HG02571 (cell line): Measurements from ENCODE around the gene UBE2D4.
"Not testable (repeated sequence)": the region's sequence is repeated elsewhere in the genome, so short reads cannot be mapped to it uniquely, and the experiment has no call there.

Source experiments
- ATAC-seq: cut with Tn5 transposase; IDR thresholded peaks from one replicate; pipeline ENCODE4 v1.9.1; 2021; ENCODE audit warnings: mild to moderate bottlenecking, moderate library complexity; ENCODE audit not compliant: unreplicated experiment

Gene UBE2D4

GRCh38 chr7:43960933-43961332 lies 34.7 kb downstream of the UBE2D4 start:
- ATAC-seq: no peak

GRCh38 chr7:43966392-43966791 lies 40.2 kb downstream of the UBE2D4 start:
- ATAC-seq: not testable (repeated sequence)

- not testable (repeated sequence) for ATAC-seq
Measured at GRCh38 chr7:43968172-43969040, 42.2 kb downstream of the UBE2D4 start.

DNA sequence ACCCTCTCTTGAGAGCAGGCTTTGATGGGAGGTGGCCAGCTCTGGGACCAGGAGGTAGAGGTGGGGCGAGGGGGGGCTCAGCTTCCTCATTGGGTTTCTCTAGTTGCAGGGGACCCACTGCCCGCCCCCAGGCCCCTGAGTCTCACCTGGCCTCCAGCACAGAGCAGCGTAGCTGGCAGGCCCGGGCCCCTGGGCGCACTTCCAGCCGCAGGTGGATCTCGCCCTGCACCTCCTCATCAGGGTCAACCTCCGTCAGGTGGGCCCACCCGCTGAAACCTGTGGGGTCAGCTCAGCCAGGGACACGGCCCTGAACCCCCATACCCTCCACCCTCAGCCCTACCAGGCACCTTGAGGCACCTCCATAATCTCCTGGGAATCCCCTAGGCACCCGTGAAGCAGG lies 43.4 kb downstream of the UBE2D4 start:
- ATAC-seq: not testable (repeated sequence)

DNA sequence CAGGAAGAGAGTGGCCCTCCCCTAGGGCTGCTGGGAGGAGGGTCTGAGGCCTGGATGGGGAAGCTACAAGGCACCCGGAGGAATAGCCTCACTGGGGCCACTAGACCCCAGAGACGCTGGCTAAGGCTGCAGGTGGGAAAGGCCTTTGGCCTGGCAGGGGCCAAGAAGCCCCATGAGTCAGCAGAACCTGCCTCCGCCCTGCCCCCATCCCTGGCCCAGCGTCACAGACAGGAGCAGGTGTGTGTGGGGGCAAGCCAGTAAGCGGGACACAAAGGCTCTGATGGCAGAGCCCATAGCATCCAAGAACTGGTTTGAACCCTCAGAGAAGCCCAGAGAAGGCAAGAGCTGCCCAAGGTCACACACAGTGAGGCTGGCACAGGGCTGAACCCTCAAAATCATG lies 44.5 kb downstream of the UBE2D4 start:
- ATAC-seq: not testable (repeated sequence)

- ATAC-seq: not testable (repeated sequence)
Measured at GRCh38 chr7:43974033-43974573, 47.9 kb downstream of the UBE2D4 start.

GRCh38 chr7:43974725-43975482 lies 48.7 kb downstream of the UBE2D4 start:
- not testable (repeated sequence) for ATAC-seq

GRCh38 chr7:43977525-43977924 lies 51.3 kb downstream of the UBE2D4 start:
- ATAC-seq: no peak

- not testable (repeated sequence) for ATAC-seq
Measured at GRCh38 chr7:43978102-43978501, 51.9 kb downstream of the UBE2D4 start.

- ATAC-seq: not testable (repeated sequence)
Measured at GRCh38 chr7:43982848-43983247, 56.6 kb downstream of the UBE2D4 start.

DNA sequence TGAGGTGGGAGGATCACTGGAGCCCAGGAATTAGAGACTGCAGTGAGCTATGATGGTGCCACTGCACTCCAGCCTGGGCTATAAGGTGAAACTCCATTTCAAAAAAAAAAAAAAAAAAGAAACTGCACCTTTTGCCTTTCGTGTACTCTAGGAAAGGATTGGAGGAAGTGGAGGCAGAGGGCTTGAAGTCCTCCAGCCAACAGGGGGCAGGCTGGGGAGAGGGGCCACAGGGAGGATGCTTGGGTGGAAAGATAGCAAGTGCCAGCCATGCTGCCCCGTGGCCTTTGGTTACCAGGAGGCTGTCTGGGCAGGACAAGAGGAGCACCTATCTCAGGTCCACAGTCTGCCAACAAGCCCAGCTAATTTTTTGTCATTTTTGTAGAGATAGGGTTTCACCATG lies 57.5 kb downstream of the UBE2D4 start:
- ATAC-seq: not testable (repeated sequence)

DNA sequence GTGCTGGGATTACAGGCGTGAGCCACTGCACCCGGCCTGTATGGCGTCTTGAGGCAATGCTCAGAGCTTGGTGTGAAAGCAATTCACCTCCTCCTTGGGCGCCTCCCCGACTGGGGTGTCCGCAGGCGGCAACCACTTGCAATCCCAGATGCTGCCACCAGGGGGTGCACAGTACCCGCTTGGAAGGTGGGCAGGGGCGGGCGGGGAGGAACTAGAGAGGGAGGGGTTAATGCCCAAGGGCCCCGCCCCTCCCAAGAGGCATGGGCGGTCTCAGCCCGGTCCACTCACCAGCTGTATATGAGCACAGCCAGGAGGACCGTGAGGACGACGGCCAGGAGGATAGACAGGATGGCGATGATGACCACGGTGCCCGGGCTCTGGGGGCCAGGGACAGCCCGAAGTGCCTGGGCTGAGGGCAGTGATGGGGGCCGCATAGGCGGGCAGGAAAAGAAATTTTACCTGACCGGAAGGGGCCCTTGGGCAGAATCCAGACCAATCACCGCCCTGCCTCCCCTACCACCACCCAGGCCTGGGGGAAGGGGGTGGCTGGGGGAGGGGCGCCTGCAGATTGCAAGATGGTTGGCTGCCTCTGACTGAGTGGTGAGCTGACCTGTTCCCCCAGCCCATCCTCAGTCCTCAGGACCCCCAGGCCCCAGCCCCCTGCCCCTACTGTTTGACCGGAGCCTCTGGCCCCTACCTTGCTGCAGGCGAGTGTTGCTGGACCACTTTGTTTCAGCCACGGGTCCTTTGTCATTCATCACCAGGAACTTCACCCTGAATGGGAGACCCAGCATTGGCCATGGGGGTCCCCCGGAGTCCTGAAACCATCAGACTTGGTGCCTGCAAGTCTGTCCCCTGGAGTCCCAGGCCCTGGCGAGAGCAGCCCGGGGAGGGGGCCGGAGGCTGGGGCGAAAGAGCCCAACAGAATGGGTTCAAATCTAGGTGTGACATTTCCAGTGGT lies 59.9 kb downstream of the UBE2D4 start:
- peak; percentile 77 for ATAC-seq

DNA sequence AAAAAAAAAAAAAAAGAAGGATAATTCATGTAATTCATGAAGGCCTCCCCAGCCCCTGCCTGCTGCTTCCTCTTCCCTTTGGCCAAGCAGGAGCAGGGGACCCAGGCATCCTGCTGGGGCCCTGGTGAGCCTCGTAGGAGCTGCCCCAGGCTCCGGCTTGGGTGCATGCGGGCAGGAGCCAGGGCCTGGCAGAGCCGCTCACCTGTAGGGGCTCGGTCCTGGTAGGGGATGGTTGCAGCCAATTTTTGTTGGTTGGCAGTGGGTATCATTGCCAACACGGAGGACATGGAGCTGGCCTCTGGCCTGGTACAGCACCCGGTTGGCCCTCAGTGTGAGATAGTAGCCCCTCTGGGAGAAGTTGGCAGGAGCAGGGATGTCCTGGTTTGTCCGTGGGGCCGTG lies 61.2 kb downstream of the UBE2D4 start:
- ATAC-seq: not testable (repeated sequence)

DNA sequence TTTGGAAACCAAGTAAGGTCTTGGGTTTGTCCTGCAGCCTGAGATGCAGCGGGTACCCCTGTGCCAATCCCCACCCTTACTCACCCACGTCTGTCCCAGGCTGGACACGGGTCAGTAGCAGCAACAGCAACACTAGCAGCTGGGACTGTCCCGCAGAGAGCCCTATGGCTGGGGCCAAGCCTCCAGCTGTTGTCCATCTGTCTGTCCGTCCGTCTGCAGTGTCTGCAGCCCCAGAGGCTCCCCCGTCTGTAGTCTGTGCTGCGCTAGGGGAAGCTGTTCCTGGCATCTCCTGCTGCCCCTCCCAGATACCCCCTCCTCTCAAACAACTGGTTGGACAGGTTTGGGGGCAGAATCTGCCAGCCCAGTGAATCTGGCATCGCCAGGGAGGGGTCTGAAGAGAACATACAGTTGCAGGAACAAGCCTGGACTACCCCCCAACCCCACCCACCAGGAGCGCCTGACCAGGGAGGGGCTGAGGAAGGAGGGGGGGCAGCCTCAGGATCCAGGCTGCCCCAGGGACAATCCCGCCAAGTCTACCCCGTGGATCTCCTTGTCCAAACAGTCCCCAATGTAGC lies 63.9 kb downstream of the UBE2D4 start:
- ATAC-seq: not testable (repeated sequence)

DNA sequence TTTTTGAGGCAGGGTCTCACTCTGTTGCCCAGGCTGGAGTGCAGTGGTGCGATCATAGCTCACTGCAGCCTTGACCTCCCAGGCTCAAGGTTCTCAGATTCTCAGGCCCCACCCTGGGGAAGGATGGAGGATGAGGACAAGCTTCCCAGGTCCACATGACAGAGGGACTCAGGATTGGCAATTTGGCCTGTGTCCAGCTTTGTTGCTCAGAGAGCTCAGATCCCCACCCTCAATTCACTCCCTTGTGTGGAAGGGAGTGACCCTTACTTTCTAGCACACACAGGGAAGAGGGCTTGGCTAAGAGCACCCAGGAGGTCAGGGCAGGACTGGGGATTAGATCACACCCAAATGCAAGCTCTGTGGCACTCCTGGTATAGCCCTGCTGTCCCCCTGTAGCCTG lies 64.6 kb downstream of the UBE2D4 start:
- ATAC-seq: not testable (repeated sequence)

DNA sequence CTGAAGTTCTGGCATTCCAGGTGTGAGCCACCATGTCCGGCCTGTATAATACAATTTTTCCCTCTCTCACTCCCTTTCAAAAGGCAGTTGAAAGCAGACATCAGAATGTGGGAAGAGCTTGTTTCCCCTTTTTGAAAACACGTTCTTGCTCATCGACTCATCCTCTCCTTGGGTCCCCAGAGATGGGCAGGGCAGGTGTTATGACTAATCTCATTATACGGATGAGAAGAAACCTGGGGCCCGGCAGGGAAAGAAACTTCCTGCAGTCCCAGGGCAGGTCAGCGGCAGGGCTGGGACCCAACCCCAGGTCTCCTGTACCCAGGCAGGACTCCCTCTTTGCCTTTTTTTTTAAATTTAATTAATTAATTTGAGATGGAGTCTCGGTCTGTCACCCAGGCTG lies 66.7 kb downstream of the UBE2D4 start:
- peak; percentile 83 for ATAC-seq

GRCh38 chr7:43994681-43995080 lies 68.4 kb downstream of the UBE2D4 start:
- not testable (repeated sequence) for ATAC-seq

DNA sequence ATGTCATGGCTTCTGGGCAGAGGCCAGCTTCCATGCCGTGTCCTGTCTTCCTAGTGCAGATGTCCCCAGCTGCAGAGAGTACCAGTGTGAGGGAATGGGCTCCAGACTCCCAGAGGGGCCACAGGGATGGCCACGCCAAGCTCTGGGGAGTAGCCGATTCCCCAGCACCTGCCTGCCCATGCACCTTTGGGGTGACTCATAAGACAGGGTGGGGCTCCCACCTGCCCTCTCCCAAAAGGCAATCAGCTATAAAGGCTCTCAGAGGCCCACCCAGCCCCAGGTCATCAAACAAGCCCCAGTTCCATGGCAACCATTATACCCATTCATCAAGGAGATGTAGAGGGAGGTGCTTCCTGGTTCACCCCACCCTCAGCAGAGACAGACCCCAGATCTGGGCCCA lies 71.3 kb downstream of the UBE2D4 start, which contains the start of gene SPDYE1:
Gene SPDYE1, plus strand, starts transcription at position 366 of the 400 bp plus-strand sequence. CDS start 2,053 bp downstream, outside the sequence.
- ATAC-seq: not testable (repeated sequence)
